Stimulated activated CD4-positive, alpha-beta T cell treated with anti-CD3 and anti-CD28 coated beads, Interleukin-1b, Interleukin-23, amount 100 ng/mL, for 24 hours (primary cell): ENCODE results near the gene PVR.
"Not testable (repeated sequence)": the region's sequence is repeated elsewhere in the genome, so short reads cannot be mapped to it uniquely, and the experiment has no call there.

ENCODE experiments used
- DNase-seq, 4 experiments: peaks; one replicate each; pipeline ENCODE4 v3.0.0-alpha.2; 2020; ENCODE audit warnings: low read depth in 4 of 4, low spot score in 1 of 4

Gene PVR

DNA sequence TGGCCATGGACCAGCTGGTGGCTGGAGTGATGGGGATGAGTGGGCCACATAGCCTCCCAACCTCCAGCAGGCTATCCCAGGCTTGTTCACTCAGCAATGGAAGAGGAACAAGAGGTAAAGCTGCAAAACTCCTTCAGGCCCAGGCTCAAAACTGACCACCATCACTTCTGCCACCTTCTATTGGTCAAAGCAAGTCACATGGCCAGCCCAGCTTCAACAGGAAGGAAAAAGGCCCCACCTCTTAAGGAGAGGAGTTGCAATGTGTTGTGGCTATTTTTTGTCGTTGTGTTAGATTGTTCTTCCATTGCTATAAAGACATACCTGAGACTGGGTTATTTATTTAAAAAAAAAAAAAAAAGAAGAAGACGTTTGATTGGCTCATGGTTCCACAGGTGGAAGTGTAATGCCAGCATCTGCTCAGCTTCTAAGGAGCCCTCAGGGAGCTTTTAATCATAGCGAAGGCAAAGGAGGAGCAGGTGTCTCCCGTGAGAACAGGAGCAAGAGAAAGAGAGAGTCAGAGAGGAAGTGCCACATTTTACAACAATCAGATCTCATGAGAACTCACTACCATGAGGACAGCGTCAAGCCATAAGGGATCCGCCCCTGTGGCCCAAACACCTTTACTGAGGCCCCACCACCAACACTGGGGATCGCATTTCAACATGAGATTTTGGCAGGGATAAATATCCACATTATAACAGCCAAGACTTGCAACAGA lies 24.9 kb upstream of the PVR start:
- no peak for DNase-seq

DNA sequence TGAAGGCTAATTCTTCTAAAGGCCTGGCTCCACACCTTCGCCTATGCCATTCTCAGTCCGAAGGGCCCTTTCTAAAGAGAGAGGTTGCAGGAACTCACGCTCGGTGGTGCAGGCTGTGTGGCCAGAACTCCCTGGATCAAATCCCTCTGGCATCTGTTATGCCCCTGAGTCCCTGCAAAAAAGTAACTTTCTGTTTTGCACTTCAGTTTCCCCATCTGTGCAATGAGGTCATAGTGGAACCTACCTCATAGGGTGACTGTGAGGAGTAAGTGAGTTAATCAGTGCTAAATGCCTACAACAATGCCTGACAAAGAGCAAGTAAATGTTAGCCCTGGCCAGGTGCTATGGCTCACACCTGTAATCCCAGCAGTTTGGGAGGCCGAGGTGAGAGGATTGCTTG lies 23.0 kb upstream of the PVR start:
- no peak for DNase-seq

DNA sequence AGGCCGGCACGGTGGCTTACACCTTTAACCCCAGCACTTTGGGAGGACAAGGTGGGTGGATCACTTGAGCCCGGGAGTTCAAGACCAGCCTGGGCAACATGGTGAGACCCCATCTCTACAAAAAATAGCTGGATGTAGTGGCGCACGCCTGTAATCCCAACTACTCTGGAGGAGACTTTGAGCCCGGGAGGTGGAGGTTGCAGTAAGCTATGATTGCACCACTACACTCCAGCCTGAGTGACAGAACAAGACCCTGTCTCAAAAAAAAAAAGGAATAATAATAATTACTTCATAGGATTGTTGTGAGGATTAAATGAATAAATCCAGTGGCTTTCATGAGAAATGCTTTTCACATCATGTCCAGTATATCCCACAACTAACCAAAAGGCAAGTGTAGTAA lies 22.3 kb upstream of the PVR start:
- DNase-seq = no peak

DNA sequence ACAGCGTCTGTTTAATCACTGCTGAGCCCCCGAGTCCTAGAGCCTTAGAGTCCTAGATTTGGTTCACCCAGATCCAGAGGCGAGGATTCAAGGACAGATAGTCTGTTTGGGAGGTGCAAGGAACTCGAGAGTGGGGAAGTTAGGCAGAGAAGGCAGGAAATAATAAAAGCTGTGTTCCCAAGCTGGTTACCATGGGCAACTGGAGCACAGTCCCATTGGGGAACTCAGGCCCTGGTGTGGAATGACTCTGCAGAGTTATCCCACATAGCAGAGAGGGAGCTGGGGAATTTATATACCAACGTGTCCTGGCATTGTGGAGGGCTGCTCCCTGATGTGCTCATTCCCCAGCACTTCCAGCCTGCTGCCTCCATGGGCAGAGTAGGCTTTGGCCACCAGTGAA lies 20.6 kb upstream of the PVR start:
- no peak for DNase-seq

DNA sequence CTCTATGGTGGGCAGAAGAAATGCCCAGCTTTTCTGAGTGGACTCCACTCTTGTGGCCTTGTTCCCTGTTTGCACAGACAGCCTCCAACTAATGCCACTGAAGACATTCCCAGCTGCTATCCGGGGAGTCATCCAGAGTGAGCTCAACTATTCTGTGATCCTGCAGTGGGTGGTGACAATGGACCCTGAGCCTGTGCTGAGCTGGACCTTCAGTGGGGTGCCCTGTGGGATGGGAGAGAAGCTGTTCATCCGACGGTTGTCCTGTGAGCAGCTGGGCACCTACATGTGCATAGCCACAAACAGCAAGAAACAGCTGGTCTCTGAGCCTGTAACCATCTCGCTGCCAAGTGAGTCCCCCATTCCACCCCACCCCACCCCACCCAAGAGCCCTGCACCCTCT lies 20.1 kb upstream of the PVR start:
- no peak for DNase-seq

DNA sequence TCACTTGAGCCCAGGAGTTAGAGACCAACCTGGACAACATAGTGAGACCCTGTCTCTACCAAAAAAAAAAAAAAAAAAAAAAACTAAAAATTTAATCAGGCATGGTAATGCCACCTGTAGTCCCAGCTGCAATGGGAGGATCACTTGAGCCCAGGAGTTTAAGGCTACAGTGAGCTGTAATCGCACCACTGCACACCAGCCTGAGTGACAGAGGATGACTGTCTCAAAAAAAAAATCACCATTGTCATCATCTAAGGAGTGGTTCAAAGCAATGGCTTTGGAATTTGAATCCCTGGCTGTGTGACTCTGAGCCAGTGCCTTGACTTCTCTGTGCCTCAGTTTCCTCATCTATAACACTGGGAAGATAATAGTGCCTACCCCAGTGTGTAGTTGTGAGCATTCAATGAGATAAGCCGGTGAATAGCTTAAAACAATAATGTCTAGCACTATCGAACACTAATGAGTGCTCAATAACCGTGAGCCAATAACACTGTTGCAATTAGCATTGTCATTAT lies 18.8 kb upstream of the PVR start:
- DNase-seq = no peak

DNA sequence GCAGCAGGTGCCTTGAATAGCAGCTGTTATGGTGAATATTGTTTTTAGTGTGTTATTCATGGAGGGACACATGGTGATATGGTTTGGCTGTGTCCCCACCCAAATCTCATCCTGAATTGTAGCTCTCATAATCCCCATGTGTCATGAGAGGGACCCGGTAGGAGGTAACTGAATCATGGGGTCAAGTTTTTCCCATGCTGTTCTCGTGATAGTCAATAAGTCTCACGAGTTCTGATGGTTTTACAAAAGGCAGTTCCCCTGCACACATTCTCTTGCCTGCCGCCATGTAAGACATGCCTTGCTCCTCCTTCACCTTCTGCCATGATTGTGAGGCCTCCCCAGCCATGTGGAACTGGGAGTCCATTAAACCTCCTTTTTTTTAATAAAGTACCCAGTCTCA lies 18.1 kb upstream of the PVR start:
- DNase-seq = not testable (repeated sequence)

DNA sequence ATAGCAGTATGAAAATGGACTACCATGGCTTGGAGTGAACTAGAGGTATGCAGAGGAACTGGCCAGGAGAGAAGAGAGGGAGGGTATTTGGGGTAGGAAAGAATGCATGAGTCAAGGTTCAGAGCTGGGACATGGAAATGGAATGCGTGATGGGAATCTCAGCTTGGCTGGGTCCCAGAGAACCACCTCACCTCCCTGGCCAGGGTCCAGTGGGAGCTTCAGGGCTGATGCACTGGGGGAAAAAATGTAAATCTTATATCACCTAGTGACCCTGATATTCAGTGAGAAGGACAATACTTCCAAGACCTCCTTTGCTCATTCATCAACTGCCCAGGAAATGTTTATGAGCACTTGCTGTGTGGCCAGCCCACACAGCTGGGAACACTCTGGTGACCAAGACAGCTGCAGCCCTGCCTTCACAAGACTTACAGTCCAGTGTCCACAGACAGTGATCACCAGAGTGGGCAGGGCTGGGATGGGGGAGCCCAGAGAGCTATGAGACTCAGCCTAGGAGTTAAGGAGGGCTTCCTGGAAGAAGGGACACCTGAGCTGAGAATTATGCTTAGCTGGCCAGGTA lies 17.6 kb upstream of the PVR start:
- DNase-seq = no peak

DNA sequence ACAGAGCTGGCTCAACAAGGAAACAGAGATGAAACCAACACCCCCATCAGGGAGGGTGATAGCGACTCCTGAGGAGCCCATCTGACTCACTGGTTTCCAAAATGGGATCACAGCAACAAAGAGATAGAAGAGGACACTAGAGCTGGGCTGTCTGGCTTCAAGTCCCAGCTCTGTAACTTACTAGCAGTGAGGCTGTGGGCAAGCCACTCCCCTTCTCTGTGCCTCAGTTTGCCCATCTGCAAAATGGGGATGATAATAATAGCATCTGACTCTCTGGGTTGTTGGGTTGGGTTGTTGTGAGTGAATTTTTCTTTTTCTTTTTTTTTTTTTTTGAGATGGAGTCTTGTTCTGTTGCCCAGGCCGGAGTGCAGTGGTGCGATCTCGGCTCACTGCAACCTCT lies 16.1 kb upstream of the PVR start:
- no peak for DNase-seq

DNA sequence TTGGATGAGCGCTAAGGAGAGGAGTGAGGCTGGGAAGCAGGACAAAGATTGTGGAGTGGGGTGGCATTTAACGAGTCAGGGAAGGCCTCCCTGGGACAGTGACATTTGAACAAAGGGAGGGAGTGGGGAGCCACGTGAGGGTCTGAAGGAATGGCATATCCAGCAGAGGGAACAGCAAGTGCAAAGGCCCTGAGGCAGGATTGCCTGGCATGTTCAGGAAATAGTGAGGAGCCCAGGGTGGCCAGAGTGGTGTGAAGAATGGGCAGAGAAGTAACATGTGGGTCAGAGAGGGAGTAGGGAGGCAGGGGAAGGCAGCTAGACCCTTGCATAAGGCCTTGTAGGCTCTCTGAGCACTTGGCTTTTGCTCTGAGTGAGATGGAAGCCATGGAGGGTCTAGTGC lies 14.9 kb upstream of the PVR start:
- no peak for DNase-seq

DNA sequence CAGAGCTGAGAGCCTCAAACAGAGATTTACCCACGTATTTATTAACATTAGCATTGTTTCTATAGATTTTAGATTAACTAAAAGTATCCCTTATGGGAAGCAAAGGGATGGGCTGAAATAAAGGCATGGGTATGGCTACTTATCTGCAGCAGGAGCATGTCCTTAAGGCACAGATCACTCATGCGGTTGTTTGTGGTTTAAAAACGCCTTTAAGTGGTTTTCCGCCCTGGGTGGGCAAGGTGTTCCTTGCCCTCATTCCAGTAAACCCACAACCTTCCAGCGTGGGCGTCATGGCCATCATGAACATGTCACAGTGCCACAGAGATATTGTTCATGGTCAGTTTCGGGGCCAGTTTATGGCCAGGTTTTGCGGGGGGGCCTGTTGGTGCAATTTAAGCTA lies 12.1 kb upstream of the PVR start:
- not testable (repeated sequence) for DNase-seq

DNA sequence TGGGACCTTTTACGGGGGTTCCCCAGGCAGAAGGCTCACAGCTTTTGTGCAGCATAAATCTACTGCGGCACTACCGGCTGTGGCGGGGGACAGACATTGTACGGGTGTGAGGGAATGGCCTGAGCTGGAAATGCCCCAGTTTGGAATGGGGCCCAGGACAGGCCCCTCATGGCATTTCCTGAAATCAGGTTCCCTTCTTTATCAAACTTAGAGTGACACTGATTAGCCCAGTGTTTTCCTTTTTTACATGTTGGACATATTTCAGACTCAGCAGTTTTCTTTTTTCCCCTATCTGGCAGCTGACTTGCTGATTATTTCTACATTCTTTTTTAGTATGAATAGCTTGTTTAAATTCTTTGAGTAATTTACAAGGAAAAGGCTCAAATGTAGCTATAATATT lies 9.7 kb upstream of the PVR start:
- not testable (repeated sequence) for DNase-seq

DNA sequence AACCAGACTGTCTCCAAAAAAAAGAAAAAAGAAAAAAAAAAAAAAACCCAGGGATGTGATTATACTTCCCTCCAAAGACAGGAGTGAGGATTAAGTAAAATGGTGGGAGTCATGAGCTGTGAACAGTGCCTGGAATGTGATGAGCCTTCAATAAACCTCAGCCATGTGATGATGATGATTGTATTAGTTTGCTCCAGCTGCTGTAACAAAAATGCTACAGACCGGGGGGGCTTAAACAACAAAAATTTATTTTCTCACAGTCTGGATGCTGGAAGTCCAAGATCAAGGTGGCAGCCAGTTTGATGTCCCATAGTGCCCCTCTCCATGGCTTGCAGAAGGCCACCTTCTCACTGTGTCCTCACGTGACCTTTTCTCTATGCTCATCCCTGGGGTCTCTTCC lies 8.9 kb upstream of the PVR start:
- no peak for DNase-seq

DNA sequence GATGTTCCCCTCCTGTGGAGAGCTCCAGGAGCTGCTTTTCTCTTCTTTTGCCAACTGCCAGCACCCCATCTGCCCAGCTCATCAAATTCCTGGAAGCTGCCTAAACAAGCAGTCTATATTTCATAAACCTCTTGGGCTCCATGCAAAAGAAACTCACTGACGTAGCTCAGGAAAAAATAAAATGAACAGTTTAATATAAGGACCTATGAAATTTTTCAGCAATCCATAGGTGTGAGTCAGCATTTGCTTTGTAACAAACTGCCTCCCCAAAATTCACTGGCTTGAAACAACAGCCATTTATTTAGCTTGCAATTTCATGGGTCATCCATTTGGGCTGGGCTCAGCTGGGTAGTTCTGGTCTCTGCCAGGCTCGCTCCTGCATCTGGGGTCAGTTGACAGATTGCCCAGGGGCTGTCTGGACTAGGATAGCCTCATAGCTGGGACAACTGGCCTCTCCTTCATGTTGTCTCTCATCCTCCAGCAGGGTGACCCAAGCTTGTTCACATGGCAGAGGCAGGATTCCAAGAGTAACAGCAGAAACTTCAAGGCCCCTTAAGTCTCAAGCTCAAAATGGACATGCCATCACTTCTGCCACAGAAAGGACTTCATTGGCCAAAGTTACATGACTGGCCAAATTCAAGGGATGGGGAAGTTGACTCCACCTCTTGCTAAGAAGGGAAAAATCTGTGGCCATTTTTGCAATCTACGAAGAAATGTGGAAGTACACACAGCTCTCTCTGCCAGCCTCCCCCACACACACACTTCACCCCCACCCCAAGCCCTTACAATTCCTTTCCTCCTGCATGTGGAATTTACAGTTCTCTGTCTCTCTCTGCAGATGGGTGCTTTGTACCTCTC lies 7.9 kb upstream of the PVR start:
- DNase-seq = no peak

DNA sequence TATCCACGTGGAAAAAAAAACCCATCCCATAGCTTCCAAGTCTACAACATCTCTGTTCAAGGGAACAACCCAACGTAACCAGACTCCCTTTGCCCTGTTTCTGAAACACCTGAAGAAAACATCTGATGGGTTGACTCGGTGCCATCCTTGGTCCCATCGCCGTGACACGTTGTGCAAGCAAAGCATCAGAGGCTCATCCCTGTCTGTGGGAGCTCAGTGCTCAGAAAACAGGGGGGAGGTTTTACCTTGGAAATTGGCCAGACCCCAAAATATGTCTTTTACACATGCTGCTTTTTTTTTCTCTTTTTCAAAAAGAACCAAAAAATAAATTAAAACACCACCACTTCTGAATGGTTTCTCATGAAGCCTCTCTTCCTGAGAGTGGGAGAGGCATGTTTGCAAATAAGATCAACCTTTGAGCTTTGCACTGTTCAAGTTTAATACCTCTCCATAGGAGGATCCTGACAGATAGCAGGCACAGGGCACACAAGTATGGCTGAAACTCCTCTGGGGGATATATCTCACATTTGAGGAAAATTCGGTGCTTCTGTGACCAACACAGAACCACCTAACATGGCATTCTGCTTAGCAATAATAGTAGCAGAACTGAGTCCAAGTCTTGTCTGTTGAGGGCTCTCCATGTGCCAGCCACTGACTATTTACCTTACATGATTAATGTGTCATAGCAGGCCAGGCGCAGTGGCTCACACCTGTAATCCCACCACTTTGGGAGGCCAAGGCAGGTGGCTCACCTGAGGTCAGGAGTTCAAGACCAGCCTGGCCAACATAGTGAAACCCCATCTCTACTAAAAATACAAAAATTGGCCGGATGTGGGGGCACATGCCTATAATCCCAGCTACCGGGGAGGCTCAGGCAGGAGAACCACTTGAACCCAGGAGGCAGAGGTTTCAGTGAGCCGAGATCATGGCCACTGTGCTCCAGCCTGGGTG lies 7.0 kb upstream of the PVR start:
- no peak for DNase-seq

DNA sequence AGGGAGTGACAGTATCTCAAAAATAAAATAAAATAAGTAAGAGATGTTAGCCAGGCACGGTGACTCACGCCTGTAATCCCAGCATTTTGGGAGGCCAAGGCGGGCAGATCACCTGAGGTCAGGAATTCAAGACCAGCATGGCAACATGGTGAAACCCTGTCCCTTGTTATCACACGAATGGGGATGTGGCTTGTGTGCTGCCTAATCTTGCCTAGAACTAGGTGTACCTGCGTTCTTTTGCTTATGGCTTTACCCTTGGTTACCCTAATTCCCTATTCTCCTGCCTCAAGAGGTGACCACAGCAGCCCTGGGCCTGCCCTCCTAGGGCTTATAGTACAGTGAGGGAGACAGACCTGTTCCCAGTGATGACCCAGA lies 6.3 kb upstream of the PVR start:
- no peak for DNase-seq

DNA sequence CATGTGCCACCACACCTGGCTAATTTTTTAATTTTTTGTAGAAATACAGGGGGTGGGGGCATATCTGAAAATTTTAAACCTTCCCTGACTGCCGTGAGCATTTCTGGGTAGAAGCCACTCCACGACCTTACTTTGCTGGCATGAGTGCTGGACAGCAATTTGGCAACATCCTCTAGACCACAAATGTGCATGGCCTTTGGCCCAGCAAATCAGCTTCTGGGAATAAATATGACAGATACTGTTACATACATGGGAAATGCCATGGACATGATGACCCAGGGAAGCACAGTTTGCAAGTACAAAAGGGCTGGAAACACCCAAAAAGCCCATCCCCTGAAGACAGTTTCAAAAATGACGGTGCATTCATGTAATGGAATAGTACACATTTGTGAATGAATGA lies 3.2 kb upstream of the PVR start:
- no peak for DNase-seq

DNA sequence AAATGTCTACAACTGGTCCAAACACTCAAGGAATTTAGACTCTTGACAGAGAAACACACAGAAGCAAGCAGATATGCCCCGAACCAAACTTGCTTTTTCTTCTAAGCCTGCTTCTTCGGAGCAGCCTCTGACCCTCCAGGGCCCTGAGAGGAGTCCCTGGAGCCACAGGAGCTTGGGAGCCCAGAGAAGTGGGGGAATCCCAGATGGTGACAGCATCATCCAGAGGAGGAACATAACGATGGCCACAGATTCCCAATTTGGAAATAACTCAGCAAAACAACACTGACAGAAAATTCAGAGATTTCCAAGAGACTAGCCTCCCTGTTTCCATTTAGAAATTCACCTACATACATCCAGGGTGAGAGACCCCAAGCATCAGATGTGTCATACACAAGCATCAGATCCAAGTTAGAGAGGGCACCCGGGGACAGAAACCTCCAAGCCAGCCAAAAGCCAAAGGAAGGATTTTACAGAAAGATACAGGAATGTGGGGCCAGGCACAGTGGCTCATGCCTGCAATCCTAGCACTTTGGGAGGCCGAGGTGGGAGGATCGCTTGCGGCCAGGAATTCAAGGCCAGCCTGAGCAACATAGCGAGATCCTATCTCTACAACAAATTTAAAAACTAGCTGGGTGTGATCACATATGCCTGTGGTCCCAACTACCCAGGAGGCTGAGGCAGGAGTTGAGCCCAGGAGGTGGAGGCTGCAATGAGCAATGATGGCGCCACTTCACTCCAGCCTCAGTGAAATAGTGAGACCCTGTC lies 2.0 kb upstream of the PVR start:
- DNase-seq = no peak

DNA sequence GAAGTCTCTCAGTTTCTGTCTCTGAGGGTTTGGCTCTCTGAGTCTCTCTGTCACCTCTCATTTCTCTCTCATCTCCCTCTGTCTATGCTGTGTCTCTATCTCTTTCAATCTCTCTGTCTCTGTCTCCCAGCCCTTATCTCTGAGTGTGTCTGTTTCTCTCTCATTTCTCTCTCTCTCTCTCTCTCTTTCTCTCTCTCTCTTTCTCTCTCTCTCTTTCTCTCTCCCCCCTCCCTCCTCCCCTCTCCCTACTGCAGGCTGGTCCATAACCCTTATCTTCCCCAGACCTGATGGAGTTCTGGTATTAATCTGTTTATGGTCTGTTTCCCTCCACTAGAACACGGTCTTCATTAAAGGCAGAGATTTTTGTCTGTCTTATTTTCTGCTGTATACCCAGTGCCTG lies 1.3 kb upstream of the PVR start:
- no peak for DNase-seq

DNA sequence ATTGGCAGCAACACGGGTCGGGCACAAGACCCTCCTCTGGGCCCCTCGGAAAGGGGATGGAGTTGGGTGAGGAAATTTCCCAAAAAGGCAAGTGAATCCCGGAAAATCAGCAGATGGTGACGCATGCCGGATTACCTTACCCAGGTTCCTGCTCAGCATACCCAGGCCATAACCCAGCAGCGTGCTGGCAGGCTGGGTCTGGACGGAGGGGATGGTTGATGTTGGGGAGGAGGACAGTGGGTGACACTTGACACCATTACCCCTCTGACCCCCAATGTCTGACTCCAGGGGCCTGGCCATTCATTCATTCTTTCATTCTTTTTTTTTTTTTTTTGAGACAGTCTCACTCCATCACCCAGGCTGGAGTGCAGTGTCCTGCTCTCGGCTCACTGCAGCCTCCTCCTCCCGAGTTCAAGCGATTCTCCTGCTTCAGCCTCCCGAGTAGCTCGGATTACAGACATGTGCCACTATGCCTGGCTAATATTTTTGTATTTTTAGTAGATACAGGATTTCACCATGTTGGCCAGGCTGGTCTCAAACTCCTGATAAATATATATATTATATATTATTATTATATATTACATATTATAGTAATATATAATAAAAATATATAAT lies 799 bp downstream of the PVR start:
- no peak for DNase-seq
